Measurements from ENCODE around the gene ILF3.

Gene ILF3

GRCh38 chr19:10634430-10634829 lies 19.7 kb upstream of the ILF3 start:
- Mint-ChIP-seq H3K27ac (no peak overlapping the region), H3K36me3 (ENCODE audit: low read depth) (peaks cover 45% of the 10 kb centered on the region), H3K4me1 (ENCODE audit: low read depth) (peaks cover 9% of the 10 kb centered on the region), H3K27me3 (ENCODE audit: low read depth) (no peaks in the 10 kb centered on the region), H3K4me3 (no peak overlapping the region), H3K9me3 (no peaks in the 10 kb centered on the region)

GRCh38 chr19:10634963-10635362 lies 19.2 kb upstream of the ILF3 start:
- H3K4me3 Mint-ChIP-seq, result no peak overlapping the region
- H3K27ac Mint-ChIP-seq, result no peak overlapping the region

DNA sequence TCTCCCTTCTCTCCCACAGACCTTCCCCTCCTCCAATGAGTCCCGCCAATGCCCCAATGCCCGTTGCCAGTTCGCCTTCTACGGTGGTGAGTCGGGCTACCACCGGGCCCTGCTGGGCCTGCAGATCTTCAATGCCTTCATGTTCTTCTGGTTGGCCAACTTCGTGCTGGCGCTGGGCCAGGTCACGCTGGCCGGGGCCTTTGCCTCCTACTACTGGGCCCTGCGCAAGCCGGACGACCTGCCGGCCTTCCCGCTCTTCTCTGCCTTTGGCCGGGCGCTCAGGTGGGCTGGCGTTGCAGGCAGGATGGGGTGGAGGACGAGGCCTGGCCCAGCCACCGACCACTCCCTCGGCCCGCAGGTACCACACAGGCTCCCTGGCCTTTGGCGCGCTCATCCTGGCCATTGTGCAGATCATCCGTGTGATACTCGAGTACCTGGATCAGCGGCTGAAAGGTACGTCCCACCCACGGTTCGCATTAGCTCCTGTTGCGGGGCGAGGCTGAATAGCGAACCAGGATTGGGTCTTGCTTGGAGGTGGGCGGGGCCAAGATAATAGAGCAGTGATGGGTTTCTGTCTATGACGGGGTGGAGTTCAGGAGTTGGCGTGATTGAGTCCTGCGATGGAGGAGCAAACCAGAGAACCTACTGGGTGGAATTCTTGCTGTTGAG lies 17.7 kb upstream of the ILF3 start:
- H3K27ac Mint-ChIP-seq, result no peak overlapping the region
- H3K36me3 Mint-ChIP-seq (ENCODE audit: low read depth), result peaks cover 43% of the 10 kb centered on the region
- H3K4me3 Mint-ChIP-seq, result no peak overlapping the region
- H3K4me1 Mint-ChIP-seq (ENCODE audit: low read depth), result peaks cover 9% of the 10 kb centered on the region
- no peaks in the 10 kb centered on the region for H3K27me3 Mint-ChIP-seq (ENCODE audit: low read depth)
- no peaks in the 10 kb centered on the region for H3K9me3 Mint-ChIP-seq

More at GRCh38 chr19:10634963-10635362, 19.2 kb upstream of the ILF3 start:
- Mint-ChIP-seq H3K27me3 (ENCODE audit: low read depth) (no peaks in the 10 kb centered on the region), H3K4me1 (ENCODE audit: low read depth) (peaks cover 9% of the 10 kb centered on the region), H3K9me3 (no peaks in the 10 kb centered on the region), H3K36me3 (ENCODE audit: low read depth) (peaks cover 45% of the 10 kb centered on the region)

GRCh38 chr19:10637894-10638293 lies 16.3 kb upstream of the ILF3 start:
- Mint-ChIP-seq H3K9me3 (no peaks in the 10 kb centered on the region), H3K27me3 (ENCODE audit: low read depth) (no peaks in the 10 kb centered on the region), H3K4me3 (no peak overlapping the region), H3K36me3 (ENCODE audit: low read depth) (peaks cover 41% of the 10 kb centered on the region), H3K4me1 (ENCODE audit: low read depth) (peaks cover 11% of the 10 kb centered on the region), H3K27ac (peak overlapping the region; percentile 58)

DNA sequence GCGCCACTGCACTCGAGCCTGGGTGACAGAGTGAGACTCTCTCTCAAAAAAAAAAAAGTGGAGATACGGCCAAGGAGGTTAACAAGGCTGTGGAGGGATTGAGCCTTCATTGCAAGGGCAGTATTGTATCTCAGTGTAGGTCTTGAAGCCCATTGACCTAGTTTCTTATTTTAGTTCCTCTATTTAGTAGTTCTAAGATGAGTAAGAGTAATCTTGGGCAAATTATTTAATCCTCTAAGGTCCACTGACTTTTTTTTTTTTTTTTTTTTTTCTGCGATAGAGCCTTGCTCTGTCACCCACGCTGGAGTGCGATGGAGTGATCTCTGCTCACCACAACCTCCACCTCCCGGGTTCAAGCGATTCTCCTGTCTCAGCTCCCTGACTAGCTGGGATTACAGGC lies 14.3 kb upstream of the ILF3 start:
- Mint-ChIP-seq H3K27ac (no peak overlapping the region), H3K36me3 (ENCODE audit: low read depth) (peaks cover 44% of the 10 kb centered on the region), H3K4me3 (no peak overlapping the region), H3K9me3 (no peaks in the 10 kb centered on the region), H3K4me1 (ENCODE audit: low read depth) (peaks cover 22% of the 10 kb centered on the region), H3K27me3 (ENCODE audit: low read depth) (no peaks in the 10 kb centered on the region)

GRCh38 chr19:10640361-10640760 lies 13.8 kb upstream of the ILF3 start:
- peaks cover 39% of the 10 kb centered on the region for H3K36me3 Mint-ChIP-seq (ENCODE audit: low read depth)
- no peak overlapping the region for H3K27ac Mint-ChIP-seq
- H3K9me3 Mint-ChIP-seq, result no peaks in the 10 kb centered on the region

DNA sequence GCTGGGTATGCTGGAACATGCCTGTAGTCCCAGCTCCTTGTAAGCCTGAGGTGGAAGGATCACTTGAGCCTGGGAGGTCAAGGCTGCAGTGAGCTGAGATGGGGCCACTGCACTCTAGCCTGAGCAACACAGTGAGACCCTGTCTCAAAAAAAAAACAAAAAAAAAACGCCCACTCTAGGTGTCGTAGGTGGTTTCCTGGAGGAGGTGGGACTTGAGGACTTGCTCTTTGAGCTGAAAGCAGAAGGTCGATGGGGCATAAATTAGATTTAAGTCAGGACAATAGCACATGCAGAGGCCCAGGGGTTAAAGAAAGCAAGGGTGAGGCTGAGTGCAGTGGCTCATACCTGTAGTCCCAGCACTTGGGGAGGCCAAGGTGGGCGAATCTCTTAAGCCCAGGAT lies 12.9 kb upstream of the ILF3 start:
- Mint-ChIP-seq H3K4me1 (ENCODE audit: low read depth) (peaks cover 22% of the 10 kb centered on the region), H3K36me3 (ENCODE audit: low read depth) (peaks cover 34% of the 10 kb centered on the region), H3K27me3 (ENCODE audit: low read depth) (no peaks in the 10 kb centered on the region), H3K4me3 (no peak overlapping the region), H3K27ac (no peak overlapping the region), H3K9me3 (no peaks in the 10 kb centered on the region)

More at GRCh38 chr19:10640361-10640760, 13.8 kb upstream of the ILF3 start:
- H3K4me3 Mint-ChIP-seq, result no peak overlapping the region
- H3K27me3 Mint-ChIP-seq (ENCODE audit: low read depth), result no peaks in the 10 kb centered on the region
- peaks cover 22% of the 10 kb centered on the region for H3K4me1 Mint-ChIP-seq (ENCODE audit: low read depth)

DNA sequence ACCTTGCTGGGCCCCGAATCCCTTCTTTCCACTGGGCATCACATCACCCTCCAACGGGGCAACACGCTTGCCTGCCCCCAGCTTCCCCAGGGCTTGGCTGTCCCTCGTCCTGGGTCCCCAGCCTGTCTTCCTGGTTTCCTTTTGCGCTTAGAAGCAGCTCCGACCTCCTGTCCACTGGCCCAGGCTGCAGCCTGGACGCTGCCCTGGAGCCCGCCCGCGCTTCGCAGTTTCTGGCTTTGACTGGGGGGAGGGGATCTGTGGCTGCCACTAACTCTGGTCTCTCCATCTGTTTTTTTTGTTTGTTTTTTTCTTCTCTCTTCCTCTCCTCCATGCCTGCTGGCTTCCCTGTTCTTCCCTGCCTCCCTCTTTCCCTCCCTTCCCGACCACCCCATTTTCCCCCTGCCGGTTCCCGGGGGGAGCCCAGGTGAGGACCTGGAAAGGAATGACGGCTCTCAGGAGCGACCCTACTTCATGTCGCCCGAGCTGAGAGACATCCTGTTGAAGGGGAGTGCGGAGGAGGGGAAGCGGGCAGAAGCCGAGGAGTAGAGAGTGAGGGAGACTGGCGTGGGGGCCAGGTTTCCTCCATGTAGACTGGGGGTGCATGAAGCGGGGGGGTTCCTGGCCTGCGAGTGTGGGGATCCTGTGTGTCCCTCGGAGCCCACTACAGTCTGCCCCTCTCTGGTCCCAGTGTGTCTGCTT lies 11.5 kb upstream of the ILF3 start:
- Mint-ChIP-seq H3K4me1 (ENCODE audit: low read depth) (peaks cover 21% of the 10 kb centered on the region), H3K36me3 (ENCODE audit: low read depth) (peaks cover 24% of the 10 kb centered on the region), H3K27ac (no peak overlapping the region), H3K27me3 (ENCODE audit: low read depth) (no peaks in the 10 kb centered on the region), H3K4me3 (no peak overlapping the region), H3K9me3 (no peaks in the 10 kb centered on the region)

DNA sequence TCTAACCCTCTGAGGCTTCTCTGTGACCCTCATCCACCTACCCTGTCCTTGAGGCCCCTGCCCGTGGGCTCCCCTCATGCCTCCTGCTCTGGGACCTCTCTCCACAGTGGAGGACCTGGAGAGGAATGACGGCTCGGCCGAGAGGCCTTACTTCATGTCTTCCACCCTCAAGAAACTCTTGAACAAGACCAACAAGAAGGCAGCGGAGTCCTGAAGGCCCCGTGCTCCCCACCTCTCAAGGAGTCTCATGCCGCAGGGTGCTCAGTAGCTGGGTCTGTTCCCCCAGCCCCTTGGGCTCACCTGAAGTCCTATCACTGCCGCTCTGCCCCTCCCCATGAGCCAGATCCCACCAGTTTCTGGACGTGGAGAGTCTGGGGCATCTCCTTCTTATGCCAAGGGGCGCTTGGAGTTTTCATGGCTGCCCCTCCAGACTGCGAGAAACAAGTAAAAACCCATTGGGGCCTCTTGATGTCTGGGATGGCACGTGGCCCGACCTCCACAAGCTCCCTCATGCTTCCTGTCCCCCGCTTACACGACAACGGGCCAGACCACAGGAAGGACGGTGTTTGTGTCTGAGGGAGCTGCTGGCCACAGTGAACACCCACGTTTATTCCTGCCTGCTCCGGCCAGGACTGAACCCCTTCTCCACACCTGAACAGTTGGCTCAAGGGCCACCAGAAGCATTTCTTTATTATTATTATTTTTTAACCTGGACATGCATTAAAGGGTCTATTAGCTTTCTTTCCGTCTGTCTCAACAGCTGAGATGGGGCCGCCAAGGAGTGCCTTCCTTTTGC lies 10.8 kb upstream of the ILF3 start:
- no peaks in the 10 kb centered on the region for H3K27me3 Mint-ChIP-seq (ENCODE audit: low read depth)
- peaks cover 17% of the 10 kb centered on the region for H3K36me3 Mint-ChIP-seq (ENCODE audit: low read depth)
- H3K4me1 Mint-ChIP-seq (ENCODE audit: low read depth), result peaks cover 15% of the 10 kb centered on the region
- H3K4me3 Mint-ChIP-seq, result no peak overlapping the region
- no peaks in the 10 kb centered on the region for H3K9me3 Mint-ChIP-seq
- peak overlapping the region; percentile 52 for H3K27ac Mint-ChIP-seq

GRCh38 chr19:10643968-10644259 lies 10.2 kb upstream of the ILF3 start:
- H3K27ac Mint-ChIP-seq, result peak overlapping the region; percentile 49
- no peak overlapping the region for H3K4me3 Mint-ChIP-seq
- H3K4me1 Mint-ChIP-seq (ENCODE audit: low read depth), result peaks cover 15% of the 10 kb centered on the region
- no peaks in the 10 kb centered on the region for H3K27me3 Mint-ChIP-seq (ENCODE audit: low read depth)
- H3K36me3 Mint-ChIP-seq (ENCODE audit: low read depth), result peaks cover 17% of the 10 kb centered on the region
- H3K9me3 Mint-ChIP-seq, result no peaks in the 10 kb centered on the region

- Mint-ChIP-seq H3K4me3 (no peak overlapping the region), H3K9me3 (no peaks in the 10 kb centered on the region), H3K4me1 (ENCODE audit: low read depth) (peaks cover 13% of the 10 kb centered on the region), H3K27me3 (ENCODE audit: low read depth) (no peaks in the 10 kb centered on the region), H3K36me3 (ENCODE audit: low read depth) (peaks cover 13% of the 10 kb centered on the region), H3K27ac (peak overlapping the region; percentile 49)
Measured at GRCh38 chr19:10644260-10645007, 9.7 kb upstream of the ILF3 start.

DNA sequence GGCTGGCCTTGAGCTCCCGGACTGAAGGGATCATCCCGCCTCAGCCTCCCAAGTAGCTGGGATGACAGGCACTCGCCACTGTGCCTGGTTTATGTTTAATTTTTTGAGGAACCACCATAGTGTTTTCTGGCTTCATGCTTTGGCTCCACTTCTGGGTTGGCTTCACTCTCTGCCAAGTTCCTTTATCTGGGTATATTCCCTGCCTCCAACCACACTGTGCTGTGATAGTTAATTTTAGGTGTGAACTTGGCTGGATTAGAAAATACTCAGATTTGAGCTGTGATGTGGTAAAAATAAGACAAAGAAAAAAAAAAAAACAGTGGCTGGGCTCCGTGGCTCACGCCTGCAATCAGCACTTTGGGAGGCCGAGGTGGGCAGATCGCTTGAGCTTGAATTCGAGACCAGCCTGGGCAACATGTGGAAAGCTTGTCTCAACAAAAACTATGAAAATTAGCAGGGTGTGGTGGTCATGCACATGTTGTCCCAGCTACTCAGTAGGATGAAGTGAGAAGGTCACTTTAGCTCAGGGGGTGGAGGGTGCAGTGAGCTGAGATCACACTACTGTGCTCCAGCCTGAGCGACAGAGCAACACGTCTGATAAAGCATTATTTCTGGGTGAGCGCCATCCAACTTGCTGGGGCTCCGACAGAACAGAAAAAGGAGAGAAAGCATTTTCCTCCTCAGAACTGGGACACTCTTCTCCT lies 7.5 kb upstream of the ILF3 start:
- peaks cover 11% of the 10 kb centered on the region for H3K36me3 Mint-ChIP-seq (ENCODE audit: low read depth)
- no peak overlapping the region for H3K4me3 Mint-ChIP-seq
- no peaks in the 10 kb centered on the region for H3K27me3 Mint-ChIP-seq (ENCODE audit: low read depth)
- H3K27ac Mint-ChIP-seq, result no peak overlapping the region
- H3K9me3 Mint-ChIP-seq, result no peaks in the 10 kb centered on the region
- peaks cover 15% of the 10 kb centered on the region for H3K4me1 Mint-ChIP-seq (ENCODE audit: low read depth)

DNA sequence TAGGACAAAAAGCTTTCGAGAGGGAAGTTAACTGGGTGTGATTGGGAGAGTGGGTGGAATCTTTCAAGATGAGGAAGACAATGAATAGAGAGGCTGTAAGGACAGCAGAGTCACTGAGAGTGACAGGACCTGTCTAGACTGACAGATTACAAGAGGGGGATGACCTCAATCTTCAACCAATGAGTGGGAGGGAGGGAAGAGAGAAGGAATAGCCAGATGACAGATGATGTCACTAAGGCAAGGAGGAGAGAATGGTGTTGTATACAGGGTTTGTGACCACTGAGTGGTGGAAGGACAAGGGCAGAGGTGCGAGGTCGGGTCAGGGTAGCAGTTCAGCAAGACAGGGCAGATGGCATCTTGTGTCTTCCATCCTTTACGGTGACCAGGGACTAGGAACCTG lies 5.8 kb upstream of the ILF3 start:
- Mint-ChIP-seq H3K4me3 (no peak overlapping the region), H3K36me3 (ENCODE audit: low read depth) (peaks cover 6% of the 10 kb centered on the region), H3K9me3 (no peaks in the 10 kb centered on the region), H3K4me1 (ENCODE audit: low read depth) (peaks cover 16% of the 10 kb centered on the region), H3K27me3 (ENCODE audit: low read depth) (no peaks in the 10 kb centered on the region), H3K27ac (peak overlapping the region; percentile 12)

- peaks cover 3% of the 10 kb centered on the region for H3K27me3 Mint-ChIP-seq (ENCODE audit: low read depth)
- H3K4me1 Mint-ChIP-seq (ENCODE audit: low read depth), result peaks cover 29% of the 10 kb centered on the region
- peaks cover 20% of the 10 kb centered on the region for H3K36me3 Mint-ChIP-seq (ENCODE audit: low read depth)
- peak overlapping the region; percentile 42 for H3K4me3 Mint-ChIP-seq
- no peaks in the 10 kb centered on the region for H3K9me3 Mint-ChIP-seq
- peak overlapping the region; percentile 57 for H3K27ac Mint-ChIP-seq
Measured at GRCh38 chr19:10651851-10652250, 2.3 kb upstream of the ILF3 start.
